Smooth muscle cell of the pulmonary artery (primary cell): ENCODE data around the gene MRPL23. TPM values are rescaled to one million over a fixed set of nuclear protein-coding genes. Genes with fewer than 3 reads are reported as not detected.

Experiments
- total RNA-seq: library from RNA; depleted of rRNA; stranded (reverse); fragments of >200 nt; gene quantifications from 2 replicates; pipeline ENCODE4 v1.2.3, GENCODE V29; 2014

Gene MRPL23
- total RNA-seq, result 55.7 and 57.7 TPM in 2 replicates

DNA sequence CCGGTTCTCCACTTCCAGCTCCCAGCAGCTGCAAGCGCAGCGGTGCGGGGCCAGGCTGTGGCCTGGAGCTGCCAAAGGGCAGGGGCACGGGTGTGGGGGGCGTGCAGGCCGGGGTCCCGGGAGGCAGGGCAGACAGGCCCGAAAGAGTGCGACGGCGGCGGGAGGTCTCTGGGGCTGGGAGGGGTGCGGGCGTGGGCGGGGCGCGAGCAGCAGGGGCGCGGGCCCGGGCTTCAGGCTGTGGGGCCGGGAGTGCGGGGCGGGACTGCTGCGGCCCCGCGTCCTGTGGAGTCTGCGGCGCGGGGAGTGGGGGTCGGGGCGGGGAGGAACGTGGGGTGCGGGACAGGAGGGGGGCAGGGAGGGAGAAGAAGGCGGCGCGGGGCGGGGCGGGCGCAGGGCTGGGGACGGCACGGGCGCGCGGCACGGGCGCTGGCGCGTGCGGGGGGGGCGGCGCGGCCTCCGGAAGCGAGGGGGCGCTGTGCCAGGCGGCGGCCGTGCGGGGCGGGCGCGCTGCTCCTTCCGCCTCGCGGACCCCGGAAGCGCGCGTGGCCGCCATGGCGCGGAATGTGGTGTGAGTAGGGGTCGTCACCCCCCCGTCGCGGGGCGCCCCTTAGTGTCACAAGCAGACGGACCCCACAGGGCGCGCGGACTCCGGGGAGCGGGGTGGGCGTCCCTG lies at the start of gene MRPL23:
Gene MRPL23, plus strand, starts transcription at position 521 of the 673 bp plus-strand sequence. Its CDS starts 31 bp downstream, at position 552.

GRCh38 chr11:1919391-1920127 lies 27.6 kb upstream of the MRPL23 start, which contains the start of gene TNNT3:
Gene TNNT3, plus strand, starts transcription at chr11:1919703. Its CDS starts 3,172 bp downstream, at chr11:1922875.

GRCh38 chr11:1997755-1998154 lies 50.6 kb downstream of the MRPL23 start, which contains the start of gene H19:
Gene H19, minus strand, starts transcription at chr11:1997842.

Other genes starting within 250 kb of the MRPL23 start
- 1.9 and 2.7 TPM in 2 replicates for gene IFITM10, start 196.7 kb upstream of the MRPL23 start, total RNA-seq
- gene CTSD, start 183.4 kb upstream of the MRPL23 start, total RNA-seq, result 782 and 876 TPM in 2 replicates
- gene SYT8, start 112.3 kb upstream of the MRPL23 start, total RNA-seq, result 0.07 TPM in 2 replicates
- not detected in 2 replicates for gene TNNI2, start 108.4 kb upstream of the MRPL23 start, total RNA-seq
- gene LSP1, start 94.2 kb upstream of the MRPL23 start, total RNA-seq, result 0.66 and 4.7 TPM in 2 replicates
- not detected in 2 replicates for gene PRR33, start 55.4 kb upstream of the MRPL23 start, total RNA-seq
- gene TNNT3, start 27.6 kb upstream of the MRPL23 start, total RNA-seq, result 0.33 TPM in 1 of 2 replicates, not detected in the other
- 11.4 and 65.2 TPM in 2 replicates for gene H19, start 50.5 kb downstream of the MRPL23 start, total RNA-seq
- gene IGF2, start 192.1 kb downstream of the MRPL23 start, total RNA-seq, result 0.07 and 0.10 TPM in 2 replicates
- not detected in 2 replicates for gene INS, start 213.9 kb downstream of the MRPL23 start, total RNA-seq
- not detected in 2 replicates for gene TH, start 224.5 kb downstream of the MRPL23 start, total RNA-seq